CD4-positive, alpha-beta T cell treated with Interleukin-6 for 4 hours (primary cell): ENCODE measurements around the gene CEBPB.
"Not testable (repeated sequence)": the region's sequence is repeated elsewhere in the genome, so short reads cannot be mapped to it uniquely, and the experiment has no call there.

Experiments used
- DNase-seq: peaks from one replicate; pipeline ENCODE4 v3.0.0-alpha.2; 2020; ENCODE audit warnings: mixed read lengths

Gene CEBPB

DNA sequence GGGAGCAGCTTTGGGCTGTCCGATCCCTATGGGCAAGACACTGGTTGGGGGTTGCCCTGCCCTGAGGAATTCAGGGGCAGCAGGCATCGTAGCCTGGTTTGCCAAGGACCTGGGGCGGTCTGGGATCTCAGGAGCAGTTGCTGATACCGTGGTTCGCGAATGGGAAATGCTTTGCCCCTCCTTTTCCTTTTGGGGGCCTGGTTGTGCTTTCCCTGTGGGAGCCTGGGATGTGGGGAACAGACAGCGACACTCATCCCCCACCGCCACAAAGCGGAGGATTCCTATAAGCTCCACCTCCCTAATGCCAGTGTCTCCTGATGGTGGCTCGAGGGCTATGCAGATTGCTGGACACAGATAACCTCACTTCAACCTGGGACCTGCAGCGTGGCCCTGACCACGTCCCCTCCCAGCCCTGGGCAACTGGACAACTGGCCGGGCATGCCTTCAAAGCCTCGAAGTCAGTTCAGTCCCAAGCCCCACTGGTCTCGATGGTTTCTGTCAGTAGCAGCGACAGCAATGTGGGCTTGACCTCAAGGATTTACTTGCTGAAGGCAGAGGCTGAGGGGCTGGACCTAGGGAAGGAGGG lies 3.3 kb downstream of the CEBPB start:
- DNase-seq = no peak

GRCh38 chr20:50194422-50194830 lies 3.8 kb downstream of the CEBPB start:
- DNase-seq = no peak

DNA sequence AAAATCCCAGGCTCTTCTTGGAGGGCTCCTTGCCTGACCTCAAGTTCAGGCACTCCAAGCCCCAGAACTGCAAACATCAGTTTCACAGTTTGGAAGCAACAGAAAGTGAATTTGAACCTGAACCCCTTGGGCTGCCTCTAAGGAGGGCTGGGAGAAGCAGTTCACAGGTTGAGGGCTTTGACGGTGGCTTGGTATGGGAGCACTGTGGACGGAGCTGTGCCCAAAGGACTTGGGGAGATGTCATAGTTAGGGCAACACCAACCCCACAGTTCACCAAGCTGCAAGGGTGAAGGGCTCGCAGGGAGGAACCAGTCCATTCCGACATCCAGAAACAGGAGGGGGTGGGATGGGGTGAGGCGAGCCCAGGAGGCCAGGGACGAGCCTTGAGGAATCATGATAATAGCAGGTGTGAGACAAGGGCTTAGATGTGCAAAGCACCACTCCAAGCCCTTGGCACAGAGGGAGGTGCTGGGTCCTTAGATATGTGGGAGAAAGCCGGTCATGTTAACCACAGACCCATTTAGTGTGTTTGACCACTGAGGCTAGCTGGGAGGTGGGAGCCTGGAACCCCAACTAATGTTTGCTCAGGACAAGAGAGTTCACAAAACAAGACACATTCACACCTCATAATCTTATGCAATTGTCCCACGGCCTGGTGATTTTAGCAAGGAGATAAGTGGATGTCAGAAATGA lies 4.3 kb downstream of the CEBPB start:
- no peak for DNase-seq

GRCh38 chr20:50195524-50196120 lies 5.0 kb downstream of the CEBPB start:
- DNase-seq = no peak

- no peak for DNase-seq
Measured at GRCh38 chr20:50196248-50196647, 5.6 kb downstream of the CEBPB start.

GRCh38 chr20:50196896-50197295 lies 6.3 kb downstream of the CEBPB start:
- no peak for DNase-seq

GRCh38 chr20:50197463-50198179 lies 7.0 kb downstream of the CEBPB start:
- DNase-seq = no peak

- no peak for DNase-seq
Measured at GRCh38 chr20:50198180-50198666, 7.6 kb downstream of the CEBPB start.

- no peak for DNase-seq
Measured at GRCh38 chr20:50198716-50199115, 8.1 kb downstream of the CEBPB start.

DNA sequence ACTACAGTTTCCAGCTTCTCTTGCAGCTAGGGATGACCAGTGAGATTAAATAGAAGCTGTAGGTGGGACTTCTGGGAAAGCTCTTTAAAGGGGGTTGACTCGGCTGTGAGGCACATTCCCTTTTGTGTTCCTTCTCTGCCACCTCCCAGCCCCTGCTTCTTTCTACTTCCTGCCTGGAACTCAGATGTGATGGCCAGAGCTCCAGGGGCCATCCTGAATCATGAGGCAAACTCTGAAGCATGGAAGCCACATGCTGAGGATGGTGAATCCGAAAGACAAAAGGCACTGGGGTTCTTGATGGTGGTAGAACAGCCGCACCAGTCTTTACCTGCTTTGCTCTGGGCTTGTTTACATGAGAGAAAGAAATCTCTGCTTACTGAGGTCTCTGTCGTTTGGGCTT lies 9.1 kb downstream of the CEBPB start:
- DNase-seq = no peak

GRCh38 chr20:50200482-50201104 lies 10.0 kb downstream of the CEBPB start:
- no peak for DNase-seq

- not testable (repeated sequence) for DNase-seq
Measured at GRCh38 chr20:50201710-50202109, 11.1 kb downstream of the CEBPB start.

DNA sequence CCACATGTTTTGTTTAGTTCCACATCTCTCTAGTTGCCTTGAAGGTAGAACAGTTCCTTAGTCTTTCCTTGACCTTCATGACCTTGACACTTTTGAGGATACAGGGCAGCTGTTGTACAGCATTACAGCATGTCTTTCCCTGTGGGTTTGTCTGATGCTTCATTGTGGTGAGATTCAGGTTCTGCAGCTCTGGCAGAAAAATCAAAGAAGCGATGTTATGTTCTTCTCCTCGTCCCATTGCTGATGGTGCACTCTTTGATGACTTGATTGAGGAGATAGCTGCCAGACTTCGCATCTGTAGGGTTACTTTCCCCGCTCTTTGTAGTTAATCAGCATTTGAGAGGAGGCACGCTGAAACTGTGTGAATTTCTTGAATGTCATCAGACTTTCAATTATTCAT lies 12.0 kb downstream of the CEBPB start:
- no peak for DNase-seq

GRCh38 chr20:50203951-50204937 lies 13.6 kb downstream of the CEBPB start:
- no peak for DNase-seq

GRCh38 chr20:50207026-50207425 lies 16.4 kb downstream of the CEBPB start:
- no peak for DNase-seq

DNA sequence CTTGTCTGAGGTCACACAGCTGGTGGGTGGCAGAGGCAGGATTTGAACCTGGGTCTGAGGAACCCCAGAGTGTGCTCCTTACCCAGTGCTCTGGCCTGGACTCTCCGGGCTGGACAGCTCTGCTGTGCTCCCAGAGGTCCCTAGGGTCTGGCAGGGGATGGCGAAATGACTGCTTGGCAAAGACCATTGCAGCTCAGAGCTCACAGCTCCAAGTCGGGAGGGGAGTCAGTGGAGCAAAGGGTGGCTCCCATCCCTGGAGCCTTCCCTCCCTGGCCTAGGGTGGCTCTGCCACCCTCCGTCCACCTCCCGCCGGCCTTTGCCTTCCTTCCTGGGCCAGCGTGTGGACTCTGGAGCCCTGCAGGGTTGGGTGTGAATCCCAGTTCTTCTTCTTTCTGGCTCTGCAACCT lies 17.5 kb downstream of the CEBPB start:
- no peak for DNase-seq

GRCh38 chr20:50208815-50209214 lies 18.2 kb downstream of the CEBPB start:
- not testable (repeated sequence) for DNase-seq

DNA sequence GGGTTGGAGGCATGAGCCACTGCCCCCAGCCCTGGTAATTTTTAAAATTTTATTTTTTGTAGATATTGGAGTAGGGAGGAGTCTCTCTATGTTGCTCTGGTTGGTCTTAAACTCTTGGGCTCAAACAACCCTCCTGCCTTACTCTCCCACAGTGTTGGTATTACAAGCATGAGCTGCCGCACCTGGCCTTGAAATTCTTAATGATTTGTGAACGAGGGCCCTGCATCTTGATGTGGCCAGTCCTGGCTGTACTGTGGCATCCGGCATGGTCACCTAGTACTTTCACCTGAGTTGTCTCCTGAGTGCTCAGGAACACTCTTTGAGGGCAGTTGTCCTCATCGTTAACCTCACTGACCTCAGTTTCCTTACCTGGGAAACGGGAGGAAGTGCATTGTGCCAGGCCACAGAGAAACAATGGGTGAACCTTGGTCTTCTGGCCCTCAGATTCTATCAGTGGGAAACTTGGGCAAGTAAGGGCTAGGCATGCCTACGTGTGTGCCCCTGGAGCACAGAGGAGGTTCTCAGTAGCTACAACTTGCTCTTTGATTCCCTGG lies 19.5 kb downstream of the CEBPB start:
- DNase-seq = no peak

DNA sequence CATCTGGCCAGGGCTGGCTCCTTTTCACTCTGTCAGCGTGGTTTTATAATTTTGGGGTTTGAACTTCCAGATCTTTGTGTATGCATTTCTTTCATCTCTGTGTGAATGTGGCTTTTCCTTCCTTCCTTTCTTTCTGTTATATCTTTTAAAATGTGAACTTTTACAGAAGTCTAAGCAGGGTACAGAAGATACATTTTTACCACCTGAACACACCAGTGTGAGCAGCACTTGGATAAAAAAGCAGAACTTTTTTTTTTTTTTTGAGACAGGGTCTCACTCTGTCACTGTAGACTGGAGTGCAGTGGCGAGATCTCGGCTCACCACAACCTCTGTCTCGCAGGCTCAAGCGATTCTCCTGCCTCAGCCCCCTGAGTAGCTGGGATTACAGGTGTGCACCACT lies 20.5 kb downstream of the CEBPB start:
- no peak for DNase-seq

GRCh38 chr20:50213531-50214106 lies 23.0 kb downstream of the CEBPB start:
- no peak for DNase-seq
